Measurements from ENCODE around the gene HEXA.

- TF ChIP-seq CTCF (conservative IDR thresholded peaks at IDR 0.05) (no peak), ZFX (IDR thresholded peaks at IDR 0.05) (no peak)
Observed at GRCh38 chr15:72398648-72399047, 22.8 kb upstream of the HEXA start.
